Neural cell (in vitro differentiated cells): ENCODE data around the gene CHAF1B.

Source experiments
- CTCF ChIP-seq: fragments of 450-650 bp; IDR thresholded peaks from 2 replicates; pipeline ENCODE4 v1.5.1; 2014; ENCODE audit warnings: antibody characterized with exemption, mild to moderate bottlenecking, moderate library complexity; ENCODE audit not compliant: poor library complexity, severe bottlenecking
- EP300 ChIP-seq: fragments of 450-650 bp; conservative IDR thresholded peaks from 2 replicates; pipeline ENCODE4 v1.6.1; 2014; ENCODE audit warnings: antibody characterized with exemption, mild to moderate bottlenecking, moderate library complexity; ENCODE audit not compliant: poor library complexity, severe bottlenecking
- RAD21 ChIP-seq: fragments of 450-650 bp; conservative IDR thresholded peaks from 2 replicates; pipeline ENCODE4 v1.6.1; 2014; ENCODE audit warnings: antibody characterized with exemption, mild to moderate bottlenecking, moderate library complexity
- TAF1 ChIP-seq: IDR thresholded peaks from 2 replicates; pipeline ENCODE4 v1.6.1; 2012; ENCODE audit warnings: low read depth

DNA sequence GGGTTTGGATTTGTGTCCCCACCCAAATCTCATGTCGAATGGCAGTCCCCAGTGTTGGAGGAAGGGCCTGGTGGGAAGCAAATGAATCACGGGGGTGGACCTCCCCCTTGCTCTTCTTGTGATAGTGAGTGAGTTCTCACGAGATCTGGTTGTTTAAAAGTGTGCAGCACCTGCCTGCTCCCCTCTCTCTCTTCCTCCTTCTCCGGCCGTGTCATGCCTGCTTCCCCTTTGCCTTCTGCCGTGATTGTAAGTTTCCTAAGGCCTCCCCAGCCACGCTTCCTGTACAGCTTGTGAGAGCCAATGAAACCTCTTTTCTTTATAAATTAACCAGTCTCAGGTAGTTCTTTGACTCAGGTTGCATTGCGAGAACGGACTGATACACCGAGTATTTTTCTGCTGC is 78.8 kb downstream of the CHAF1B start:
- TF ChIP-seq CTCF = no peak
- TF ChIP-seq EP300 = no peak
- no peak for TF ChIP-seq RAD21
- no peak for TF ChIP-seq TAF1
